Kidney tubule cell (primary cell): ENCODE data around the gene EXOSC7.
"Not testable (repeated sequence)": the region's sequence is repeated elsewhere in the genome, so short reads cannot be mapped to it uniquely, and the experiment has no call there.

Experiments
- DNase-seq: peaks from one replicate; pipeline ENCODE4 v3.0.0-alpha.2; 2018; ENCODE audit warnings: low spot score

The EXOSC7 gene

GRCh38 chr3:45024542-45025255 lies 48.7 kb downstream of the EXOSC7 start:
- DNase-seq, result peak; percentile 39

- no peak for DNase-seq
Observed at GRCh38 chr3:45026038-45026437, 50.0 kb downstream of the EXOSC7 start, which contains the start of gene CLEC3B. Gene CLEC3B, plus strand, starts transcription at chr3:45026303. Its CDS starts 60 bp downstream, at chr3:45026363.

- DNase-seq, result peak; percentile 62
Observed at GRCh38 chr3:45026957-45027356, 50.9 kb downstream of the EXOSC7 start.

- DNase-seq, result no peak
Observed at GRCh38 chr3:45027441-45027840, 51.4 kb downstream of the EXOSC7 start.

- no peak for DNase-seq
Observed at GRCh38 chr3:45029216-45029615, 53.2 kb downstream of the EXOSC7 start.

- DNase-seq, result no peak
Observed at GRCh38 chr3:45029661-45030060, 53.6 kb downstream of the EXOSC7 start.

- DNase-seq, result no peak
Observed at GRCh38 chr3:45031531-45031930, 55.5 kb downstream of the EXOSC7 start.

GRCh38 chr3:45032113-45032512 lies 56.1 kb downstream of the EXOSC7 start:
- no peak for DNase-seq

- no peak for DNase-seq
Observed at GRCh38 chr3:45033791-45034190, 57.7 kb downstream of the EXOSC7 start.

- DNase-seq, result no peak
Observed at GRCh38 chr3:45034612-45035252, 58.7 kb downstream of the EXOSC7 start.

GRCh38 chr3:45035441-45036301 lies 59.6 kb downstream of the EXOSC7 start:
- peak; percentile 29 for DNase-seq

- DNase-seq, result peak; percentile 95
Observed at GRCh38 chr3:45037720-45038455, 61.8 kb downstream of the EXOSC7 start.

- DNase-seq, result peak; percentile 25
Observed at GRCh38 chr3:45041666-45042065, 65.6 kb downstream of the EXOSC7 start.

- DNase-seq, result no peak
Observed at GRCh38 chr3:45042162-45042561, 66.1 kb downstream of the EXOSC7 start.

- peak; percentile 63 for DNase-seq
Observed at GRCh38 chr3:45043728-45044299, 67.8 kb downstream of the EXOSC7 start.

- DNase-seq, result peak; percentile 66
Observed at GRCh38 chr3:45048244-45048643, 72.2 kb downstream of the EXOSC7 start.

GRCh38 chr3:45049807-45050206 lies 73.8 kb downstream of the EXOSC7 start:
- DNase-seq, result no peak

- DNase-seq, result no peak
Observed at GRCh38 chr3:45051685-45052084, 75.6 kb downstream of the EXOSC7 start.

GRCh38 chr3:45053805-45054195 lies 77.8 kb downstream of the EXOSC7 start:
- DNase-seq, result not testable (repeated sequence)

- DNase-seq, result peak; percentile 19
Observed at GRCh38 chr3:45054196-45054857, 78.3 kb downstream of the EXOSC7 start.

GRCh38 chr3:45055032-45055410 lies 79.0 kb downstream of the EXOSC7 start:
- DNase-seq, result peak; percentile 80
